Fibroblast of lung (primary cell): ENCODE data around the gene BMP6. TPM values are rescaled to one million over a fixed set of nuclear protein-coding genes. Genes with fewer than 3 reads are reported as not detected.

Experiments used
- DNase-seq, 2 donors: peaks; one replicate each; pipeline versions ENCODE4 v3.0.0 to v3.0.0-alpha.2; 2010; ENCODE audit warnings: low read depth in 2 of 2
- H2AFZ ChIP-seq: 2 replicates; pipeline ENCODE4 v1.5.1; 2012; ENCODE audit warnings: low read length, control low read depth, inconsistent platforms
- H3K27ac ChIP-seq: 2 replicates; pipeline ENCODE4 v1.5.1; 2011; ENCODE audit warnings: low read length, control low read depth; ENCODE audit not compliant: insufficient read depth
- H3K27me3 ChIP-seq: 2 replicates; pipeline ENCODE4 v1.5.1; 2011; ENCODE audit warnings: mild to moderate bottlenecking, low read length; ENCODE audit not compliant: control insufficient read depth, insufficient read depth
- H3K36me3 ChIP-seq: 2 replicates; pipeline ENCODE4 v1.5.1; 2011; ENCODE audit warnings: low read length; ENCODE audit not compliant: control insufficient read depth, insufficient read depth
- H3K4me1 ChIP-seq: 2 replicates; pipeline ENCODE4 v1.5.1; 2011; ENCODE audit warnings: low read length; ENCODE audit not compliant: control insufficient read depth, insufficient read depth; ENCODE audit errors: extremely low read depth
- H3K4me2 ChIP-seq: 2 replicates; pipeline ENCODE4 v1.5.1; 2011; ENCODE audit warnings: low read length, control low read depth; ENCODE audit not compliant: insufficient read depth; ENCODE audit errors: extremely low read depth
- H3K4me3 ChIP-seq, 4 experiments: fragments of 200-600 bp in 1 of 4; sonication (generic) in 1 of 4; replicated peaks in 1 of 4; 2 replicates each; pipeline ENCODE4 v1.5.1; 2011 to 2016; ENCODE audit warnings: low read length in 4 of 4, low read depth in 3 of 4, mild to moderate bottlenecking in 3 of 4, control low read depth in 2 of 4, inconsistent platforms in 1 of 4, mixed read lengths in 1 of 4; ENCODE audit not compliant: insufficient read depth in 1 of 4; ENCODE audit errors: control extremely low read depth in 1 of 4
- H3K79me2 ChIP-seq: 2 replicates; pipeline ENCODE4 v1.5.1; 2012; ENCODE audit warnings: mild to moderate bottlenecking, low read length, inconsistent platforms; ENCODE audit not compliant: control insufficient read depth, insufficient read depth
- H3K9ac ChIP-seq: 2 replicates; pipeline ENCODE4 v1.5.1; 2011; ENCODE audit warnings: mild to moderate bottlenecking, low read length, control low read depth; ENCODE audit not compliant: insufficient read depth
- H3K9me3 ChIP-seq: 2 replicates; pipeline ENCODE4 v1.5.1; 2012; ENCODE audit warnings: low read depth, low read length; ENCODE audit not compliant: control insufficient read depth, insufficient read depth
- H4K20me1 ChIP-seq: 2 replicates; pipeline ENCODE4 v1.5.1; 2011; ENCODE audit warnings: low read length; ENCODE audit not compliant: control insufficient read depth, insufficient read depth; ENCODE audit errors: extremely low read depth
- EZH2 ChIP-seq: IDR thresholded peaks from 2 replicates; pipeline ENCODE4 v1.5.1; 2012; ENCODE audit warnings: low read length, control low read depth, mild to moderate bottlenecking; ENCODE audit errors: missing control alignments
- polyA plus RNA-seq, 2 donors: library from polyadenylated mRNA; depleted of rRNA in 1 of 2; stranded (reverse) in 1 of 2; unstranded in 1 of 2; fragments of >200 nt; gene quantifications; 2 replicates each; pipeline ENCODE4 v1.2.1, GENCODE V29; 2011 to 2012; ENCODE audit warnings: missing spikeins in 1 of 2
- total RNA-seq: library from RNA; depleted of rRNA; stranded (reverse); fragments of >200 nt; gene quantifications from 2 replicates; pipeline ENCODE4 v1.2.1, GENCODE V29; 2014
- TF ChIP-seq, protein P1 (sequence below), 2 donors: IDR thresholded peaks in 1 of 2; conservative IDR thresholded peaks in 1 of 2; 1 replicate in 1 of 2; 2 replicates in 1 of 2; pipeline ENCODE4 v1.5.1; 2011 to 2012; ENCODE audit warnings: low read length in 2 of 2, control low read depth in 1 of 2, inconsistent platforms in 1 of 2, low read depth in 1 of 2, mild to moderate bottlenecking in 1 of 2

Gene BMP6
- total and polyA plus RNA-seq, 2 donors (not counting 1 experiment from before 2014, with no cell fraction given) = under 0.01 to 0.20 TPM

DNA sequence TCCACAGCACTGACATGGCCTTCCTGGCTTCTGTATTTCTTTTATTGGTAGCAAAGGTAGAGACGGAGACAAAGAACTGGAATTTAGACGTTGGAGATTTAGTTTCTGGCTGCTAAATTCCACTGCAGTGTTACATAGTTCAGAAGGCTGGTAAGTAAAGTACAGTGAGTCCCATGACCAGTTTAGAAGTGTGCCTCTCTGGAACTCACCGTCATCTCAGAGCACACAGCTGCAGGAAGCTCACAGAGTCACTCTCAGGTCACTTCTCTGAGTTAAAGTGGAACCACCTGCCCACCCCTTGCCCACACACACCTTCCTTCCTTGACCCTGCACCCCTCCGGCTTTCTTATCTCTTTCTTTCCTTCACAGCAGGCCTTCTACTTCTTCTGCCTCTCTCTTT lies 19.6 kb upstream of the BMP6 start:
- Histone ChIP-seq H3K9ac (no peak overlapping the region), H3K79me2 (no peaks in the 10 kb centered on the region)

DNA sequence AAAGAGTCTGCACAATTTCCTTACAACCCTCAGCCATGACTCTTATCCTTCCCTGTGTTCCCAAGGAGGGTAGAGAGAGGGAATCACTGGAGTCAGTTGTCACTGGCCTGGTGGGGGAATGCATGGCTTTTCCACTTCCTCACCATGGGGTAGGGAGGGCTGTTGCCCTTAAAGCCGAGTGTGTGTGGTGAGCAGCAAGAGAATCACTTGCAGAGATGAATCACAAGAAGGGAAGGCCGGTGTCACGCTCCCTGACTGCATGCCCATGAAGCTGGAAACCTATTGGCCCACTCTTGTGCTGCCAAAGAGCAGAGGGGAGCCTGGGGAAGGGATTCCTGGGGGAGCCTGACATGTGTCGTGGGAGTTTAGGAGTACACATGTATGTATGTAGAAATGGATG lies 18.1 kb upstream of the BMP6 start:
- TF ChIP-seq EZH2 = no peak
- TF ChIP-seq, protein P1, sequence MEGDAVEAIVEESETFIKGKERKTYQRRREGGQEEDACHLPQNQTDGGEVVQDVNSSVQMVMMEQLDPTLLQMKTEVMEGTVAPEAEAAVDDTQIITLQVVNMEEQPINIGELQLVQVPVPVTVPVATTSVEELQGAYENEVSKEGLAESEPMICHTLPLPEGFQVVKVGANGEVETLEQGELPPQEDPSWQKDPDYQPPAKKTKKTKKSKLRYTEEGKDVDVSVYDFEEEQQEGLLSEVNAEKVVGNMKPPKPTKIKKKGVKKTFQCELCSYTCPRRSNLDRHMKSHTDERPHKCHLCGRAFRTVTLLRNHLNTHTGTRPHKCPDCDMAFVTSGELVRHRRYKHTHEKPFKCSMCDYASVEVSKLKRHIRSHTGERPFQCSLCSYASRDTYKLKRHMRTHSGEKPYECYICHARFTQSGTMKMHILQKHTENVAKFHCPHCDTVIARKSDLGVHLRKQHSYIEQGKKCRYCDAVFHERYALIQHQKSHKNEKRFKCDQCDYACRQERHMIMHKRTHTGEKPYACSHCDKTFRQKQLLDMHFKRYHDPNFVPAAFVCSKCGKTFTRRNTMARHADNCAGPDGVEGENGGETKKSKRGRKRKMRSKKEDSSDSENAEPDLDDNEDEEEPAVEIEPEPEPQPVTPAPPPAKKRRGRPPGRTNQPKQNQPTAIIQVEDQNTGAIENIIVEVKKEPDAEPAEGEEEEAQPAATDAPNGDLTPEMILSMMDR (conservative IDR thresholded peaks at IDR 0.05 in 1 of 2, IDR thresholded peaks at IDR 0.05 in 1 of 2; ENCODE audit: low read depth in 1 of 2, low read length in 2 of 2) = no peak
- no peaks in the 10 kb centered on the region for H3K79me2 ChIP-seq
- H2AFZ ChIP-seq = no peak overlapping the region
- no peak overlapping the region for H3K4me3 ChIP-seq
- H4K20me1 ChIP-seq = no peaks in the 10 kb centered on the region
- no peaks in the 10 kb centered on the region for H3K27me3 ChIP-seq
- DNase-seq = peak in 1 of 2 donors; percentile 53
- no peaks in the 10 kb centered on the region for H3K36me3 ChIP-seq
- no peak overlapping the region for H3K4me2 ChIP-seq
- H3K27ac ChIP-seq = no peak overlapping the region
- no peak overlapping the region for H3K9ac ChIP-seq
- H3K9me3 ChIP-seq = no peaks in the 10 kb centered on the region
- H3K4me1 ChIP-seq = no peaks in the 10 kb centered on the region

More for the DNA sequence above, 19.6 kb upstream of the BMP6 start:
- Histone ChIP-seq H3K36me3 (no peaks in the 10 kb centered on the region), H3K4me1 (no peaks in the 10 kb centered on the region), H3K4me2 (no peak overlapping the region), H3K27ac (no peak overlapping the region), H3K27me3 (no peaks in the 10 kb centered on the region), H3K9me3 (no peaks in the 10 kb centered on the region), H3K4me3 (no peak overlapping the region), H2AFZ (no peak overlapping the region), H4K20me1 (no peaks in the 10 kb centered on the region)
- TF ChIP-seq EZH2 = no peak
- TF ChIP-seq, protein P1 (conservative IDR thresholded peaks at IDR 0.05 in 1 of 2, IDR thresholded peaks at IDR 0.05 in 1 of 2; ENCODE audit: low read depth in 1 of 2, low read length in 2 of 2) = no peak
- no peak for DNase-seq

DNA sequence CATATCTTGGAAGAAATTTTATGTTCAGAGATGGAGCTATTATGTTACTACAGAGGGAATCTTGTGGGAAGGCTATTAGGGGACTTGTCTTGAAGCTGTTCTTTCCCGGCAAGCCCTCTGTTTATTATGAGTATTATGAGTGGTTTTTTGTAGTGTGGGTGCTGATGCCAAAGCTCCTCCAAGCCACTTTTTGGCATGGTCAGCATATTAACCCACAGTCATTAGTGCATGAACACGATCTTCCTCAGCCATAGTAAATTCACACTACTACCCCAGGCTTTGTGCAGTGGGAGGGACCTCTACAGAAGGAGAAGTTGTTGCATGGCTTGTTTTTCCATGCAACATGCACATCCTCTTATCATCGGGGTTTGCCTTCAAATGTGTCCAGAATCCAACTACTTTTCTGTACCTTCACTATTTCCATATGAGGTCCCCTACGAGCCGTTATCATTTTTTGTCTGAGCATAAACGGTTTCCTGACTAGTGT lies 6.5 kb upstream of the BMP6 start:
- H4K20me1 ChIP-seq = no peaks in the 10 kb centered on the region
- no peak overlapping the region for H3K4me2 ChIP-seq
- H3K79me2 ChIP-seq = no peaks in the 10 kb centered on the region
- peaks cover 8% of the 10 kb centered on the region for H3K27me3 ChIP-seq
- H3K4me3 ChIP-seq = no peak overlapping the region
- no peaks in the 10 kb centered on the region for H3K4me1 ChIP-seq
- no peak overlapping the region for H2AFZ ChIP-seq
- H3K36me3 ChIP-seq = no peaks in the 10 kb centered on the region
- H3K9me3 ChIP-seq = no peaks in the 10 kb centered on the region
- TF ChIP-seq, protein P1 (conservative IDR thresholded peaks at IDR 0.05 in 1 of 2, IDR thresholded peaks at IDR 0.05 in 1 of 2; ENCODE audit: low read depth in 1 of 2, low read length in 2 of 2) = no peak
- TF ChIP-seq EZH2 = no peak
- H3K27ac ChIP-seq = no peak overlapping the region
- no peak for DNase-seq
- no peak overlapping the region for H3K9ac ChIP-seq
